HAP-1 (cell line): Measurements from ENCODE around the gene ZNF503.
A peak's percentile ranks its signal among the peaks of the same experiment; 100 is the strongest.

Experiments used
- DNase-seq, 2 experiments: peaks; one replicate each; pipeline ENCODE4 v3.0.0-alpha.2; 2016 to 2020; ENCODE audit warnings: low spot score in 2 of 2
- H3K27me3 ChIP-seq: fragments of 250-450 bp; sonication (Bioruptor Pico); 2 replicates; pipeline ENCODE4 v1.5.1; 2020; ENCODE audit warnings: low read depth, mild to moderate bottlenecking, moderate library complexity
- H3K36me3 ChIP-seq: fragments of 250-450 bp; sonication (Bioruptor Pico); replicated peaks from 2 replicates; pipeline ENCODE4 v1.5.1; 2020; ENCODE audit warnings: mild to moderate bottlenecking
- H3K4me1 ChIP-seq: fragments of 250-450 bp; sonication (Bioruptor Pico); 2 replicates; pipeline ENCODE4 v1.5.1; 2020; ENCODE audit warnings: mild to moderate bottlenecking
- H3K4me3 ChIP-seq: fragments of 250-450 bp; sonication (Bioruptor Pico); 2 replicates; pipeline ENCODE4 v1.5.1; 2020; ENCODE audit warnings: mild to moderate bottlenecking, moderate library complexity
- H3K9me3 ChIP-seq: fragments of 250-450 bp; sonication (Bioruptor Pico); 2 replicates; pipeline ENCODE4 v1.5.1; 2020; ENCODE audit warnings: mild to moderate bottlenecking, moderate library complexity
- in situ Hi-C: fragments of 300-500 bp; cut with MboI; formaldehyde crosslinking; loops from 3 replicates; pipeline ENCODE4 v1.14.3; 2020; ENCODE audit warnings: low sequenced_read_pairs, inconsistent platforms, mixed read lengths

The ZNF503 gene

DNA sequence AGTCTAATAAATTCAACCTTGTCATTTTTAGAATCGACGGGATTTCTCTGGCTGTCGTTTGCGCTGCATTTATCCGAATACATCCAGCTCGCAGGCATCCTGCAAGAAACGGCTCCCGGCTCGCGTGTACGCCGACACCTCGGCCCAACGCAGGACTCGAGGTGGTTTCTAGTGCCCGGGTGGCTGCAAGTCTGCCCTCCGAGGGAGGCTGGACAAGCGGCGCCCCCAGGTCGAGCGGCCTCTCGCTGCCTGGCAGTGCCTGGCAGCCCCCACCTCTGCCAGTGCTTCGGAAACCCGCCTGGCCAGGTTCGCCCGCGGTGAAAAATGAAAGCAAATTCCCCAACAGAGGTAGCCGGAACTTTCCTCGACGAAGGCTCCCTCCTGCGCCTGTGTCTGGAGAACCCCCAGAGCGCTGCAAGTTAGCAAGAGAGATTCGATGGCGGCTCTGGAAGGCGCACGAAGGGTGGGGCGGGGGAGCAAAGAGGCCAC, 5.7 kb upstream of the ZNF503 start:
- Histone ChIP-seq H3K9me3 (no peaks in the 10 kb centered on the region), H3K36me3 (no peaks in the 10 kb centered on the region), H3K4me1 (peaks cover 12% of the 10 kb centered on the region; the same call in 1 of the 2 replicates), H3K4me3 (no peak overlapping the region), H3K27me3 (peaks cover 13% of the 10 kb centered on the region)
- DNase-seq = no peak
- in situ Hi-C loops = no loop called here

DNA sequence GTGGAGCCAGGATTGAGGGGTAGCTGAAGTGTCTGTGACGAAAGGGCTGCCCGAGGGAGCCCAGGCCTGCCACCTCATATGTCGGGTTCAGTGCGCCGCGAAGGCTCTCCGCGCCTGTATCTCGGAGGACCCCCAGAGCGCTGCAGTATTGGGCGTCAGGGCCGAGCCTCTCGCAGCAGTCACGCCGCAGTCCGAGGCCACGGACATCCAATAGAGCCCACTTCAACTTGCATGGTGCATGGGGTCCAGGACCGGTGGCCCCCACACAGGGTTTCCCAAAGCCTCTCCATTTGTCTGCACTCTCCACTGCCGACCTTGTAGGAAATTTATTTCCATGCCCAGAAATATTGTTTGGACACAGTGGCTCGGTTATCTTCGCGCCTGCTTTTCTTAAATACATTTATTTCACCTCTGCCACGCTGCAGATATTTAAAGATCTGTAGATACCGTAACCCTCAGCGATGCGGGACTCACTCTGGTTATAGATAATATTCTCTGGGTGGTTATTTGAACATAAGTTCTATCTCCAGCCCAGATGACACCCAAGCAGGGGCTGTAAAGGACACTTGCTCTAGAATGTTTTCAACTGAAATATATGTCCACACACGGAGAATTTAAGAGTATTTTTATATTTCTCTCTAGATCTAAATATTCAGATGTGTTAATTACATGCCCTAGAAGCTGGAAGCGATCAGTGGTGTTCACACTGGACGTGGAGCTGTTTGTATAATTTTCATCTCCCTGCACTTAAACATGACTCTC, 5.1 kb upstream of the ZNF503 start:
- no peak for DNase-seq

DNA sequence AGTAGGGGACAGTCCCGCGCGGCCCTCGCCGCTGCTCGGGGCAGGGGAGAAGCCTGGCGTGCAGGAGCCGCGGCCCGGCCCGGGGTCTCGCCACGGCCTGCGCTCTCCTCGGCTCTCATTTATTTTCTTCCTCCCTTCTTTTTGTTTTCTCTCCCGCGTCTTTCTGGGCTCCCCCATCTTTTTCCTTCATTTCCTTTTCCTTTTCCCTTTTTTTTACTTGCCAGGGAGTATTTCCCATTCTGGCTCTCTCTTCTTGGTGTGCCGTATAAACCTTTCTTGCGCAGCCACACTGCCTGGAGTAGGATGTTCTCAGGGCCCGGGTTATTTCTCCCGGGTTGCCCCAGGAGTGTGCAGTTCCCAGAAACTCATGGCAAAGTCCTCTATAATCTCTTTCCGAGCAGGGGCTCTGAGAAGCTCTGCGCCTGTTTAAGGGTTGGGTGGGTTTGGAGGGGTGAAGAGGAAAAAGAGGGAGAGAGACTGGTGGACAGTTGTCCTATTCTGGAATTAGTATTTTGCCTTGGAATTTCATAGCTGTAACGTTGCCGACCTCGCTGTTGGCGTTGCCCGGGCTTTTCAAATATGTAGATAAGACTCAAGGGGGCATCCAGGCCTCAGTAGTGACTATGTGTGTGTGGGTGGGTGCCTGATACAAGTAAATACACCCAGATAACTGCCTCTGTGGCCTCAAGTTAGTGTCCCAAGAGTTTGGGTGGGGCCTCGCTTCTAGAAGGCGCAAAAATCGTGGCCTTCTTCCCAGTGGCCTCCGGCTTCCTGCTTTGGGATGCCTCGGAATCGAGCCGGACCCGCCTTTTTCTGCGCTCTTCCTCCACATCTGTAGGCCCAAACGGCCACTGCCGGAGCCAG, 4.3 kb upstream of the ZNF503 start:
- no peak for DNase-seq
- Histone ChIP-seq H3K27me3 (peaks cover 10% of the 10 kb centered on the region), H3K36me3 (no peaks in the 10 kb centered on the region), H3K4me3 (no peak overlapping the region), H3K9me3 (no peaks in the 10 kb centered on the region), H3K4me1 (peaks cover 12% of the 10 kb centered on the region; the same call in 1 of the 2 replicates)
- in situ Hi-C loops = no loop called here

More for the DNA sequence above, 5.1 kb upstream of the ZNF503 start:
- Histone ChIP-seq H3K4me1 (peaks cover 12% of the 10 kb centered on the region; the same call in 1 of the 2 replicates), H3K4me3 (no peak overlapping the region), H3K27me3 (peaks cover 13% of the 10 kb centered on the region), H3K36me3 (no peaks in the 10 kb centered on the region), H3K9me3 (no peaks in the 10 kb centered on the region)
- in situ Hi-C loops = no loop called here

DNA sequence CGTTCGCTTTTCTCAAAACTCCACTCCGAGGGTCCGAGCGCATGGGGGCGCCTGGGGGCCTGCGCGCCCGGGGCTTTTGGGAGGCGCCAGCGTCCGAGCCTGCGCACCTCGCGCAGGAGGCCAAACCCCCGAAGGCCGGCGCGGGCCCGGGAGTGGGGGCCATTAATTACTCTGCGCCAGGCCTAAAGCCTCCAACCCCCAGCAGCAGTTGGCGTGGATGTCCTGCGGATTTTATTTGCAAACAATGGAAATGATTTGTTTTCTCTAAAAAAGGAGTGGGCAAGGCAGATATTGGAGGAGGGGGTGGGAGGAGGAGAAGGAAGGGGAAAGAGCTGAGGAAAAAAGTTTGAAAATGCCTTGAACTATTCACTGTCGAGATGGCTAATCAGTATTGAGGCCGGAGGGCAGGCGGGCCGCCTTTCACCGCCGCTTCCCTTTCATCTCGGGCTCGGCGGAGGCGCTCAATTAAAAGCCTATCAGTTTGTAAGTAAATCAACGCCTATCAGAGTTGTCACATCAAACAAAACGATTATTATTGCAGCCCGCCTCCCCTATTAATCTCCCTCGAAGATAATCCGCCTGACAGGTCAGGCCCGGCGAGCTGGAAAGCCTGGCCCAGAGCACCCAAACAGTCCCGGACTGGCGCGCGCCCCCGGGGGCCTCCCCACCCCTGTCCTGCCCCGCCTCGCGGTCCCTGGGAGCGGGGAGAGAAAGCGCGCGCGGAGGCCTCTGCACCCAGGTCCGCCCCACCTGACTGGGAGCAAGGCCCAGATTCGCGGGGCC, 3.4 kb upstream of the ZNF503 start:
- DNase-seq = peak; percentile 12 to 42
- in situ Hi-C loops = no loop called here
- peaks cover 3% of the 10 kb centered on the region for H3K27me3 ChIP-seq
- H3K9me3 ChIP-seq = no peaks in the 10 kb centered on the region
- H3K36me3 ChIP-seq = no peaks in the 10 kb centered on the region
- H3K4me3 ChIP-seq = no peak overlapping the region
- peaks cover 12% of the 10 kb centered on the region; the same call in 1 of the 2 replicates for H3K4me1 ChIP-seq

DNA sequence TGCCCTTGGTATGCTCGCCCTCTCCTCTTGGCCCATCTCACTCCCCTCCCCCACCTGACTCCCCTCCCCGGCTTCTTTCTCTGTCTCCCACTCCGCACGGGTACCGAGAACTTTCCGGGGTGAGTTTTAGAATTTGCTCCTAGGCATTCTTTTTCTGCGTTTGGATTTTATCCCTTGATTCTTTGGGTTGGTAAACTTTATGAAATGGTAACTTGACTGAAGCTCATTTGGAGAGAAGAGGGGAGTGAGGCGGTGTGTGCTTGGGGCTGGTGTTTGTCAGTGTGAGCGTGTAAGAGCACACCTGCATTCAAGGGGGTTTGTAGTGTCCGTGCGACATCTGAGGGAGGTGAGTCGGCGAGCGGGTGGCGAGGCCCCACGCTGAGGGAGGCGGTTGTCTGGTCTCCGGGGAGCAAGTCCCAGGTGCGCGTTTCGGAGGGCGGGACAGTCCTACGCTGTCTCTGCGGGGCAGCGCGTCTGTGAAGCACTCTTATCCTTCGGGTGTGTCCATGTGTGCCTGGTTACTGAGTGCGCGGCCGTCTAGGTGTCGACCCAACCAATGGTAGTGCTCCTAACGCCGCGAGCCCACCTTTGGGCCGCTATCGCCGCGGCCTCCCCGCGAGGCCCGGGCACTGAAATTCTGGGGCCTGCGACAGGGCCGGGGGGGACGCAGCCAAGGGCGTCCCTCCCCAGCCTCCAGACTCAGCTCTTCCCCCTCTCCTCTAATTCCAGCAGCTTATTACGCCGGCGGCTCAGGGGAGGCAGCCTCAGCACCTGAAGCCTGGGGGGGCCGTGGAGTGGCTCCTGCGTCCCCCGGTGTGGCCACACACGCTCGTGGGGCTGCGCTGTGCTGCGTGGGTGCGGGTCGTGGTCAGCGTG, 2.6 kb upstream of the ZNF503 start:
- no peaks in the 10 kb centered on the region for H3K9me3 ChIP-seq
- peaks cover 12% of the 10 kb centered on the region; the same call in 1 of the 2 replicates for H3K4me1 ChIP-seq
- in situ Hi-C loops = no loop called here
- peaks cover 4% of the 10 kb centered on the region; the same call in 1 of the 2 replicates for H3K36me3 ChIP-seq
- peak overlapping the region; percentile 59 for H3K4me3 ChIP-seq
- DNase-seq = no peak
- H3K27me3 ChIP-seq = no peaks in the 10 kb centered on the region

DNA sequence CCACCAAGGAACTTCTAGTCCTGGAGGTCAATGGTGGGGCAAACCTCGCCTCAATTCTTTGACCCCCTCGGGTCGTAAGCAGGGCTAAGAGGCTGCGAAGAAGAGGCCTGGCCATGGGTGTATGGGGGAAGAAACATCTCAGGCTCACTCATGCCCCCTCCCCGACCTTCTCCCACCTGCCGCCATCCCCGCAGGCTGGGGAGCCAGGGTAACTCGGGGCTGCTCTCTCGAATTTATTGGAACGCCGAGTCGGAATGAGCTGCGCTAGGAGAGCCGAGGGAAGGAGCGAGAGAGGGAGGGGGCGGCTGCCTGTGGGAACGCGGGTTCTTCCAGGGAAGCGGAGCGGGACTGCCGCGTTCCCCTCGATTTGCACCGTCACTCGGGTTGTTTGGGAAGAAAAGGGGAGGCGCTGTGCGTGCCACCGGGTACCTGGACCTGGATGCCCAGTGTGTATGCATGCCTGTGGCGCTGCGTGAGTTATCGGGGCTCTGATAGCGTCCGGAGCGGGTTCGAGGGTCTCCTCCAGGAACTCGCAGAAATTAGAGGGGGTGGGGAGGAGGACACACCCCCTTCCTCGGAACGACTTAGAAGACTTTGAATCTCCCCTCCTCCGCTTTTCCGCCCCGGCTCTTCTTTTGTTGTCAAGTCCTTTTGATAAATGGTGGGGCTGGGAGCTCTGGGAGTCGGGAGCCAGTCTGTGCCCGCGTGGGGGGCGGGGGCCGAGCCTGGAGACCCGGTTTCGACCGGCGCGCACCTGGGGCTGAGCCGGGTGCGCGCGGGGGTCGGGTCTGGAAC, 1.8 kb upstream of the ZNF503 start:
- in situ Hi-C loops = no loop called here
- Histone ChIP-seq H3K36me3 (peaks cover 4% of the 10 kb centered on the region; the same call in 1 of the 2 replicates), H3K4me1 (peaks cover 12% of the 10 kb centered on the region; the same call in 1 of the 2 replicates), H3K9me3 (no peaks in the 10 kb centered on the region), H3K27me3 (no peaks in the 10 kb centered on the region), H3K4me3 (peak overlapping the region; percentile 59)
- DNase-seq = peak; percentile 33 to 68

DNA sequence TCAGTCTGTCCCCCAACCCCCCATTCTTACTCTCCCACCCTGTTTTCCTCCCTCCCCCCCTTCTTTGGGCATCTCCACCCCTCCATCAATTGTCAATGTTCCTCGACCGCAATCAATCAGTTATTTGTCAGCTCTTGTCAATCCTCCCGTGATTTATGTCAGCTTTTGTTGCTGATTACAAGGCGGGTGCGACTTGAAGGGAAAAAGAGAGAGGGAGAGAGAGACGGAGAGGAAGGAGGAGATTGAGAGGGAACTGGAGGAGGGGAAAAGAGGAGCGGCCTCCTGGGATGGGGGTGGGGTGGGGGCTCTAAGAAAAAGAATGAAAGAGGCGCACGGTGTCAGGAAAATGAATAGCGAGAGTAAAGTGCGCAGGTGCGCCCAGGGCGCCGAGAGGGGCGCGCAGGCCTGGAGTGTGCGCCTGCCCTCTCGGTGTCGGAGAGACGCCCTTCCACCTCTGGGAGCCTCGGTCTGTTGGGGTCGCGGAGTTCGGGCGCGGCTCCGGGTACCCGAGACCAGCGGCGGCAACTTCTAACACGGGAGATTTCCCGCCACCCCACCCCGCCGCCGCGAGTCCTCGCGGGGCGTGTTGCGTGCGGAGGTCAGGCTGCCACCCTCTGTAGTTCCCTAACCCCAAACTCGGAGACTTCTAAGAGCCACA, 1.1 kb upstream of the ZNF503 start:
- Histone ChIP-seq H3K36me3 (peaks cover 4% of the 10 kb centered on the region), H3K9me3 (no peaks in the 10 kb centered on the region), H3K4me3 (peak overlapping the region; percentile 59), H3K4me1 (peaks cover 12% of the 10 kb centered on the region; the same call in 1 of the 2 replicates), H3K27me3 (no peaks in the 10 kb centered on the region)
- in situ Hi-C loops = no loop called here
- peak in 1 of 2 experiments; percentile 82 for DNase-seq

DNA sequence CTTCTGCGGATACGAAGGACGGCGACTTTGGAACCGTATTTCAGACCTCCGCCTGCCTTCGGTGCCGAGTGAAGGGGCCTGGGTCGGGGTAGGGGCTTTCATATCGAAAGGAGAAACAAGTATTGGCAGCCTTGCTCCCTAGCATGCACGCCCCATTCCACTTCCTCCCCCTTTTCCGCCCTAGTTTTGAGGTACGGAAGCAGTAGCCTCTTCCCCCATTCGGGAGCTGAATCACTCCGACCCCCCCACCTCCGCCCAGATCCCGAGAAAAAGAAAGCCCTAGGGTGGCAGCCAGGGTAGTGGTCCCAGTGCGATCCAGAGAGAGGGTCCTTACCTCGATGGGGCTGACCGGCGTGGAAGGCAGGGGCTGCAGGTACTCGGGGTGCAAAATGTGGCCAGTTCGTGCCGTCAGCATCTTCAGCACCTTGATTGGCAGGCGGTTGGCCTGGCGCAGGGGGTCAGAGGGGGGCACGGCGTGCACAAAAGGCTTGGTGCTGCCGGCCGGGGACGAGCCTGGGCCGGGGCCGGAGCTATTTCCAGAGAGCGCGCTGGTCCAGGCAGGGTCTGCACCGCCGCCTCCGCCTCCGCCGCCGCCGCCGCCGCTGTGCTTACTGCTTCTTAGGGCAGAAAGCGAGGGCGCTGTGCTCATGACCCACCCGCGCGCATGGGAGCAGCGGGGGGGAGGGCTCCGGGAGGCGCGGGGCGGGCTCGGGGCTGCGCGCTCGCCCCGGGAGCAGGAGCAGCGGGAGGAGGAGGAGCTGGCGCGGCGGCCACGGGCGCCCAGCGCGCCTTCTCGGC, 594 bp downstream of the ZNF503 start:
- no peaks in the 10 kb centered on the region for H3K9me3 ChIP-seq
- peak; percentile 20 to 69 for DNase-seq
- H3K4me1 ChIP-seq = peaks cover 12% of the 10 kb centered on the region; the same call in 1 of the 2 replicates
- peak overlapping the region; percentile 59 for H3K4me3 ChIP-seq
- in situ Hi-C loops = no loop called here
- no peaks in the 10 kb centered on the region for H3K27me3 ChIP-seq
- H3K36me3 ChIP-seq = peaks cover 4% of the 10 kb centered on the region

DNA sequence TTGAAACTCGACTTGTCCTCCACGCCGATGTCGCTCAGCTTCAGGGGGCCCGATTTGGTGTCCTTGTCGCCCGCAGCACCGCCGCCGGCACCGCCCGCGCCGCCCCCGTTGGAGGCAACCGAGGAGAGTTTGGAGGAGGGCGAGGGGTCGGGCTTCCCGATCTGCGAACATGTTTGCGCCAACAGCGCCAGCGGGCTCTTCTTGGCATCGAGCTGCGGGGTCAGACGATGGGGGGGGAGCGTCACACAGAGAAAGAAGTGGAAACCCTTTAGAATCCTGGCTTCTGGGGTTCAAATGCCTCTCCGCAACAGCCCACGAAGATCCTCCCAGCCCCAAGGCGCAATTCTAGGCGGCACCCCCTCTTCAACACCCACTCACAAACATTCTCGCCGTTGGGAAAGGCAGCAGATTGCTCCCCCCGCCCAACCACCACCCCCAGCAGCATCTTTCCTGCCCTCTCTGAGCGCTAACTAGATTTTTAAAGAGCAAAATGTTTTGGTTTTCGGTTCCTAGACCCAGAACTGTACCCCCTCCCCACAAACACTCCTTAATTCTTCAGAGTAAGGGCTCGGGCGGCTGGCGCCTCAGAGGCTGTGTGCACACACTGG, 1.3 kb downstream of the ZNF503 start:
- no peaks in the 10 kb centered on the region for H3K9me3 ChIP-seq
- no peaks in the 10 kb centered on the region for H3K27me3 ChIP-seq
- H3K4me1 ChIP-seq = peaks cover 12% of the 10 kb centered on the region; the same call in 1 of the 2 replicates
- H3K4me3 ChIP-seq = peak overlapping the region; percentile 59
- H3K36me3 ChIP-seq = peaks cover 4% of the 10 kb centered on the region
- DNase-seq = peak in 1 of 2 experiments; percentile 35
- in situ Hi-C loops = no loop called here

DNA sequence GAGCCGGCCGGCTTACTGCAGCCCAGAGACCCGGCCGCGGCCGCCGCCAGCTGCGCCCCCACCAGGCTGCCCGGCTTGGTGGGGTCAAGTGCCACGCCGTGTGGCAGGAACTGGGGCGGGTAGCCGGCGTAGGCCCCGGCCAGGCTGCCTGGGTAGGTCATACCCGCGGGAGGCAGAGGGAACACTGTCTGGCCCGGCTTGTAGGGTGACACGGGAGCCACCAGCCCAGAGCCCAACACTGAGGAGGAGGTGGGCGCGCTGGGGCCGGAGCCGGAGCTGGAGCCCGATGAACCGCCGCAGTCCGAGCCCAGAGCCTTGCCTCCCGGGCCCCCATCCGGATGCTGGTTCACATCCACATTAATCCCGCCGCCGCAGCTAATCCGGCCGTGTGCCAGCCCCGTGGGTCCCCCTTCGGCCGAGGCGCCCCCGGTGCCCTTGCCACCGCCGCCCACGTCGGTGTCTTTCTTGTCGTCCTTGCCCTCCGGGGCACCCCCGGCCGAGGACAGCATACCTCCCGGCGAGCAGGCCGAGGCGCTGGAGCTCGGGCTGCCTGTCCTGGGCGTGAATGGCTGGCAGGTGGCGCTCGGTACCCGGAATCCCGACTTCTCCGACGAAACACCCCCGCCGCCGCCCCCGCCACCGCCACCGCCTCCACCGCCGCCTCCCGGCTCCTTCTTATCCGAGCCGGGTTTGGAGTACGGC, 2.0 kb downstream of the ZNF503 start:
- DNase-seq = peak; percentile 38 to 83
- in situ Hi-C loops = loop anchor here (25.0 kb wide), 1 partner anchor 638 kb away; no protein-coding TSS in a partner anchor
- no peaks in the 10 kb centered on the region for H3K9me3 ChIP-seq
- peaks cover 12% of the 10 kb centered on the region; the same call in 1 of the 2 replicates for H3K4me1 ChIP-seq
- H3K27me3 ChIP-seq = peaks cover 4% of the 10 kb centered on the region; the same call in 1 of the 2 replicates
- H3K36me3 ChIP-seq = peaks cover 4% of the 10 kb centered on the region
- peak overlapping the region; percentile 59 for H3K4me3 ChIP-seq
